HG03457 (cell line): ENCODE data around the gene SNX30.

Source experiments
- ATAC-seq: cut with Tn5 transposase; IDR thresholded peaks from one replicate; pipeline ENCODE4 v1.9.1; 2021; ENCODE audit warnings: moderate number of reproducible peaks; ENCODE audit not compliant: unreplicated experiment

The SNX30 gene

DNA sequence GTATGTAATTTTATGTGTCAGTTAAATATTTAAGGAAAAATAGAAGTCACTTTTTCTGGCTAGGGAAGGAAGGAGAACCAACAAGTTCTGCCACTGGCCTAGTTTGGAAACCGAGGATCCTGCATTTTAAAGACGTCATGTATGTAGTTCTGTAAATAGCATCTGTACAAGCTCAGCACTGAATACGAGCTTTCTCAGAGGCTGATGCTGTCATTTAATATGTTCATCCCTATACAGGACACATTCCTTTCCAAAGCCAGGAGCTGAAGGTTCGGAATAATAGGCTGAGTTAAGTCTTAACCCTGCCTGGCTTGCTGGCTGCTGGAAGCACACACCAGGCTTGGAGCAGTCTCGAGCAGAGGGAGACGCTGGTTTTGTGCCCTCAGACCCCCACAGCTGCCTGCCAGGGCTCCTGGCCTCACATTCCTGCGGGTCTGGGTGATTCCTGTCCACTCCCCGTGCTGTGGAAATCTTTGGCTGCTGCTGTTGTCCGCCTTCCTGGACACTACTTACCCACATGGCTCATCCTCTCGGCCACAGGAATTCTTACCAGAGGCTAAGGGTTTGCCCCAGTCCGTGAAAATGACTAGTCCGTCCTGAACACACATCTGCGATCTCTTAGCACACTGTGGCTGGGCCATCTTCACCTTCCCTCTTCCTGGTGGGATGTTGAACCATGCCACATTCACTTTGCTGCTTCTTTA, 103.5 kb downstream of the SNX30 start:
- ATAC-seq = no peak

GRCh38 chr9:112854657-112855056, 104.1 kb downstream of the SNX30 start:
- ATAC-seq = no peak

GRCh38 chr9:112856200-112856599, 105.6 kb downstream of the SNX30 start:
- ATAC-seq = no peak

- no peak for ATAC-seq
These were observed 106.3 kb downstream of the SNX30 start for GRCh38 chr9:112856843-112857242.

- ATAC-seq = no peak
These were observed 107.4 kb downstream of the SNX30 start for GRCh38 chr9:112858005-112858404.

- peak; percentile 55 for ATAC-seq
These were observed 108.1 kb downstream of the SNX30 start for GRCh38 chr9:112858625-112859147.

GRCh38 chr9:112860451-112860850, 109.9 kb downstream of the SNX30 start:
- ATAC-seq = no peak

DNA sequence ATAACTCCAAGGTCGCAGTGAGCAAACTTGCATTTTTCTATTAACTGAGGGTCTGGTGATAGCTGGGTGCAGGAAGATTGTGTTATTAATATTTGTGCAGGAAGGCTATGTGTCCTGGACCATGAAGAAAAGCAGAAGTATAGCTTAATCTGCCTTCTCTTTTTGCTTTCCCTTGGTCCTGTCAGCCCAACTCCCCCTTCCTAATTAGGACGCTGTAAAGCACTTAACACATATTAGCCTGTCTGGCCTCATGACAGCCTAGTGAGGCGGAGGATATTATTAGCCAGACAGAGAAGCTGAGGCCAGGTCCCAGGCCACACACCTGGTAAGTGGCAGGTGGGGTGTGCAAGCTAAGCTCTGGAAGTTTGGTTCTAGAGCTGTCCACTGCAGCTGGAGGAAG, 110.6 kb downstream of the SNX30 start:
- ATAC-seq = no peak

DNA sequence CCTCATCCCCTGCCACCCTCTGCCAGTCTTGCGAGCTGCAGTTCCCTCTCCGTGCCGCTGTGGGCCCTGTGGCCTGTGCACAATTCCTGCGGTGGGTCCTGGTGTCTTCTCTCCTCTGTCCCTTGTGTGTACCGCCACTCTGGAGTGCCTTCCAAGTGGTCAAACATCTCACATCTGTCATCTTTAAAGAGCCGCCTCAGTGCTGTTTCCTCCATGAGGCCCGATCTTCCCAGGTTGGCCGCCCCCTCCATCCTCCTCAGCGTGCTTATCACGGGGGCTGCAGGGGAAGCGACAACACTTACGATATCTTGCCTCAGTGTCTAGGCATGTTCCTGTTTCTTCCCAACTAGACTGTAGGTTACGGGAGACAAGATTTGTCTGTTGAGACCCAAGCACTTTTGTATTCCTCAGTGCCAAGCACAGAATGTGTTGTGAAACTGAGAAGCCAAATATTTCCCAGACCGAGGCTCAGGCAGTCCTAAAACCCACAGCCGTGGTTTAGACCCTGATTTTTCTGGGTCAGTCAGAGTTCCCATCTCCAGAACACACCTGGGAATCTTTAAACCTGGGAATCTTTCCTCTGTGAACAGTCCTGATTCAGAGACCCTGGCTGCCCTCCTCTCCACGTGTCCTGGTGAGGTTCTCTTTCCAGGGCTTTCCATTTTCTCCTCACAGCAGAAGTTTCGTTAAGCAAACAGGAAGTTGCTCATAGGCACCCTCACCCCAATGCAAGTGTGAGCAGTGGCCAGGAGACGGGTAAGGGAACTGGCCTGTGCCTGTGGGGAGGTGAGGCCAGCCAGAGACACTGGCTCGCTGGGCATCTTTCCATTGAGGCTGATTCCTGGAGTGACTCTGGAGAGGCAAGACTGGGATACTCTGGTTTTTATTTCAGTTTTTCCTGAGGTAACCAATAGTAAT, 111.3 kb downstream of the SNX30 start:
- no peak for ATAC-seq

GRCh38 chr9:112863214-112863613, 112.7 kb downstream of the SNX30 start:
- ATAC-seq = no peak

DNA sequence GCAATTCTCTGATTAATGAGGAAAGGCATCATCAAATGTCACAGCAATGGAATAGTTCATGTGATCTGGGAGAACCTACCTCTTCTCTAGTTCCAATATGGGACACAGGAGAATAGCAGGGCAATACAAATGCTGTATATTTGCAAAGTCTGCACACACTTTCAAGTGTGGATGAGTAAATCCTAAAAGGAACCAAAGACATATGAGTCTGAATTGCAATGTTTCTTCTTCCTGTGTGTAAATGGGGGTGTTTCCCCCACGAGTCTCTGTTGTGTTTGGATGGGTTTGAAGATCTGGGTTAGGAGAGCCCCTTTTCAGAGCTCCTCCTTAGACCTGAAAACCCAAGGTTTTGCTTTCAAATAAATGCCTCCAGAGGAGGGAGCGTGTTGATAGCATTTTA, 113.2 kb downstream of the SNX30 start:
- ATAC-seq = no peak

GRCh38 chr9:112864403-112864802, 113.8 kb downstream of the SNX30 start:
- ATAC-seq = no peak

DNA sequence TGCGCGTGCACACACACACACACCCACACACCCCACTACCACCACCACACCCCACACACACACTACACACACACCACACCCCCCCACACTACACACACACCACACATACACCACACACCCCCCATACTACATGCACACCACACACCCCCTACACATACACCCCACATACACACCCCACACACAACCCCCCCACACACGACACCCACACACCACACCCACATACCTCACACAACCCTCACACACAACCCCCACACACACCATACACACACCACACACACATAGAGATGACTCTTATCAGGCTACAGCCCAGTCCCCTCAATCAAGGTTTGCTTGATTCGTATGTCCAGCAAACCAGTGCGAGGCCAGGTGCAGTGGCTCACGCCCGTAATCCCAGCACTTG, 114.4 kb downstream of the SNX30 start:
- no peak for ATAC-seq

- no peak for ATAC-seq
These were observed 116.2 kb downstream of the SNX30 start for GRCh38 chr9:112866662-112867274.

DNA sequence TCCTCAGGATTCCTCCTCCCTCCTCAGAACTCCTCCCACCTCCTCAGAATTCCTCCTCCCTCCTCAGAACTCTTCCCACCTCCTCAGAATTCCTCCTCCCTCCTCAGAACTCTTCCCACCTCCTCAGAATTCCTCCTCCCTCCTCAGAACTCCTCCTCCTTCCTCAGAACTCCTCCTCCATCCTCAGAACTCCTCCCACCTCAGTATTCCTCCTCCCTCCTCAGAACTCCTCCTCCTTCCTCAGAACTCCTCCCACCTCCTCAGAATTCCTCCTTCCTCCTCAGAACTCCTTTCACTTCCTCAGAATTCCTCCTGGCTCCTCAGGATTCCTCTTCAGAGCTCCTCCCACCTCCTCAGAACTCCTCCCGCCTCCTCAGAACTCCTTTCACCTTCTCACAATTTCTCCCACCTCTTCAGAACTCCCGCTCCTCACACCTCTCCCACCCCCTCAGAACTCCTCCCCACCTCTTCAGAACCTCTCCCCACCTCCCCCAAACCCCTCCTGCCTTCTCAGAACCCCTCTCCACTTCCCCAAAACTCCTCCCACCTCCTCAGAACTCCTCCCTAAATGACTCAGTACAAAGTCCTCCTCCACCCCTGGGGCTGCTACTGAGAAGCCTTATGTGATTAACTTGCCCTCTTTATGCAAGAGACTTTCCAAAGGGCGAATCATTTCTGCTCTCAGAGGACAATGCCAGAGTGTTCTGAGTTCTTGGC, 116.9 kb downstream of the SNX30 start:
- ATAC-seq = no peak

GRCh38 chr9:112868461-112868860, 117.9 kb downstream of the SNX30 start:
- no peak for ATAC-seq

GRCh38 chr9:112869041-112869529, 118.5 kb downstream of the SNX30 start:
- no peak for ATAC-seq

- no peak for ATAC-seq
These were observed 119.4 kb downstream of the SNX30 start for GRCh38 chr9:112869917-112870316.

- no peak for ATAC-seq
These were observed 120.0 kb downstream of the SNX30 start for GRCh38 chr9:112870556-112870955.

GRCh38 chr9:112872019-112872418, 121.5 kb downstream of the SNX30 start:
- no peak for ATAC-seq
